Astrocyte of the spinal cord (primary cell): ENCODE results near the gene FZD2.

Experiments used
- DNase-seq: peaks from one replicate; pipeline ENCODE4 v3.0.0; 2011; ENCODE audit warnings: low read depth, low spot score
- H3K4me3 ChIP-seq: 2 replicates; pipeline ENCODE4 v1.5.1; 2011; ENCODE audit warnings: low read depth, mild to moderate bottlenecking, low read length, moderate library complexity
- in situ Hi-C: cut with HindIII; loops from 2 replicates; pipeline ENCODE4 v1.10.0; 2017; ENCODE audit warnings: low sequenced_read_pairs
- TF ChIP-seq, protein P1 (sequence below): IDR thresholded peaks from 2 replicates; pipeline ENCODE4 v1.5.1; 2012; ENCODE audit warnings: low read depth, mild to moderate bottlenecking, low read length, inconsistent platforms

The FZD2 gene

DNA sequence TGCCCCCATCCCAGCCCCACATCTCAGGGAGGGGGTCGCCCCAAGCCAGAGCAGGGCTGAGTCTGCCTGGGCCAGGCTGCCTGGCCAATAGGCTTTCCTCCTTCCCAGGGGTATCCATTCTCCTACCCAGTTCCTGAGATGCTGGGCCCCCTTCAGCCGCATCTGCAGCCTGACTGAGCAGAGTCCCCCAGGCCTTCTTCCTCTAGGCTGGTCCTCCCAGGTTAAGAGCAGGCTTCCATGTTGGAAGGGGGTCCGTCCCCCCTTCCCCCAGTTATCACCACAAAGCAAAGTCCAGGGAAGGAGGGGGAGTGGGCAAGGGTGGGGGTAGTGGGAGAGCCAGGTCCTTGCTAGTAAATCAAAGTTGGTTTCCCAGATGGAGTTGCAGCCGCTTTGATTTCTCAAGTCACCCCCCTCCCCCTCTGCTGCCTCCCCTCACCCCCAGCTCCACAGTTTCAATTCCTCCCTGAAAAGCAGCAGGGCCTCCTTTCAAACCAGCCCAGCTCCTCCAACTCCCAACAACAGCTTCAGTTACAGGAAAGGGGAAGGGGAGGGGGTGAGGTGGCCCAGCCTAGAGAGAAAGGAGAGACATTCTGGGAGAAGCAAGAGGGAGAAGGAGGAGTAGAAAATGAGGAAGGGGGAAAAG, 9.5 kb upstream of the FZD2 start:
- in situ Hi-C loops, result no loop called here
- TF ChIP-seq, protein P1, sequence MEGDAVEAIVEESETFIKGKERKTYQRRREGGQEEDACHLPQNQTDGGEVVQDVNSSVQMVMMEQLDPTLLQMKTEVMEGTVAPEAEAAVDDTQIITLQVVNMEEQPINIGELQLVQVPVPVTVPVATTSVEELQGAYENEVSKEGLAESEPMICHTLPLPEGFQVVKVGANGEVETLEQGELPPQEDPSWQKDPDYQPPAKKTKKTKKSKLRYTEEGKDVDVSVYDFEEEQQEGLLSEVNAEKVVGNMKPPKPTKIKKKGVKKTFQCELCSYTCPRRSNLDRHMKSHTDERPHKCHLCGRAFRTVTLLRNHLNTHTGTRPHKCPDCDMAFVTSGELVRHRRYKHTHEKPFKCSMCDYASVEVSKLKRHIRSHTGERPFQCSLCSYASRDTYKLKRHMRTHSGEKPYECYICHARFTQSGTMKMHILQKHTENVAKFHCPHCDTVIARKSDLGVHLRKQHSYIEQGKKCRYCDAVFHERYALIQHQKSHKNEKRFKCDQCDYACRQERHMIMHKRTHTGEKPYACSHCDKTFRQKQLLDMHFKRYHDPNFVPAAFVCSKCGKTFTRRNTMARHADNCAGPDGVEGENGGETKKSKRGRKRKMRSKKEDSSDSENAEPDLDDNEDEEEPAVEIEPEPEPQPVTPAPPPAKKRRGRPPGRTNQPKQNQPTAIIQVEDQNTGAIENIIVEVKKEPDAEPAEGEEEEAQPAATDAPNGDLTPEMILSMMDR, result no peak
- H3K4me3 ChIP-seq, result no peak overlapping the region
- DNase-seq, result peak; percentile 50

DNA sequence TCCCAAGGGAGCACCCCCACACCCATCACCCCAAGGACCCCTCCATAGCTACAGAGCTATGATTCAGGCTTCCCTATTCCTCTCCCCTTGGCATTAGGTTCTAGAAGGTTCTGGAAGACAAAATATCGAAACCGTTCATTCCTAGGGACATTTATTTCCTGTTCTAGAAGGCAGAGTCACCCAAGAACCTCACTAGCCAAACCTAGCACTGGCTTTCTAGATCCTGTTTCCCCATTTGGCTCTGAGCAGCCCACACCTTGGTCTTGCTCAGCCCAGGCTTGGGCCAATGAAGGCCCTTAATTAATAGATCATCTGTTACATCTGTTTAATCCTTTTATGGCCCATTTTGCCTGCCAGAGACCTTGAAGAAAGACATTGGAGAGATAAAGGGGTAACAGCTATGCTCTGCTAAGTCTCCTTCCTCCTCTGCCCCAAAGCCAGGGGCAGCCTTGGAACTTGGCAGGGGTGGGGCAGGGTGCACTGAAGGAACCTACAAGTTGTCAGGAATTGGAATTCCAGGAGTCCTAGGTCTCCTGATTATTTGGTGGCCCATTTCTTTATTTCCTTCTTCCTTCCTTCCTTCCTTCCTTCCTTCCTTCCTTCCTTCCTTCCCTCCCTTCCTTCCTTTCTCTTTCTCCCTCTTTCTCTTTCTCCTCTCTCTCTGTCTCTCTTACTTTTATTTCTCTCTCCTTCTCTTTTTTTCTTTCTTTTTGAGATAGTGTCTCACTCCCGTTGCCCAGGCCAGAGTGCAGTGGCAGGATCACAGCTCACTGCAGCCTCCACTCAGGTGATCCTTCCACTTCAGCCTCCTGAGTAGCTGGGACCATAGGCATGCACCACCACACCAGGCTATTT, 8.7 kb upstream of the FZD2 start:
- in situ Hi-C loops, result no loop called here
- no peak overlapping the region for H3K4me3 ChIP-seq
- TF ChIP-seq, protein P1, result no peak
- no peak for DNase-seq

DNA sequence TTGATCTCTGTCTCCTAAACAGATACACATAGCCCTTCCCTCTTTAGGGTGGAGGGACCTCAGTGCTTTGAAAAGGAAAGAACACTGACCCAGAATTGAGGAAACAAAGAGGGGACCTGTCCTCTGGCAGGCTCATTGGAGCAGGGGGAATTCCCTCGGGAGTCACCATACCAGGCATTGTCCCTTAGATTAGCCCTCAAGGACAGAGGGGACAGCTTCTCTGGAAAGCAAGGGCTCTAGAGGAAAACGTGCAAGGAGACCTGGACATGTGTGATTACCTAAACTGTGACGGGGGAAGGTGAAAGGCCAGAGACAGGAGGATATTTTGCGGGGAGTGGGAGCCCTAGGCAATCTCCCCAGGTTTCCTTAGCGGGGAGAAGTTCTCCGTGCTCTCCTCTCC, 7.6 kb upstream of the FZD2 start:
- no peak overlapping the region for H3K4me3 ChIP-seq
- DNase-seq, result no peak
- in situ Hi-C loops, result no loop called here
- TF ChIP-seq, protein P1, result no peak

DNA sequence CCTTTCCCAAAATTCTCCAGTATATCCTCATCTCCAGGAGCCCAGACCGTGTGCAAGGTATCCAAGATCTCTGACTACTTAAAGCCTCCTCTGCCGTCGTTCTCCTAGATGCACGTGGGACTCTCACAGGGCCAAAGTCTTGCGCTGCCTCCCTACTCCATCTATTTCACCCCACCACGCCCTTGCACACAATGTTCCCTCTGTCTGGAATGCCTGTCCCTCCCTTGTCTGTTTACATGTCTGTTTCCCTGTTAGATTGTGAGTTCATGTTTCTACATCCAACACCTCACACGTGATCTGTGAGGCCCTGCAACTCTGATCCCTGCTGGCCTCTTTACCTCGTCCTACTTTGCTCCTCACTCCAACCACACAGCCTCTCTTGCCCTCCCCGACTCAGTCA, 4.9 kb upstream of the FZD2 start:
- no peak for DNase-seq
- in situ Hi-C loops, result no loop called here

DNA sequence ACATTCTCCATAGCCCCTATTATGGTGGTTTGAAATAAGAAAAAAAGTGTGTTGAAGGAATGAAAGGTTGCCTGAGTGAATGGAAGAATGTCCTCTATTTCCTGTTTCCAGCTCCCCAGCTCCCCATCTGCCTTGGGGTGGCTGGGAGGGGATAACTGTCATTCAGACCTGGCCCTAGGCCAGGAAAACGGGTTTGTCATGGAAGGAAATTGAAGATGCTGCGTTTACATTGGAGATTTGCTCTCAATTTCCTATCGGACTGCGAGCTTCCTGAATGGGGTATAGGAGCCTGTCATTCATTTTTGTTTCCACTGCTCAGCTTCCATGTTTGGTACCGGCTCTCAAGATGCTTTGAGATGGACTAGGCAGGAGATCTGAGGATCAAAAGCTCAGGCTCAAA, 2.2 kb upstream of the FZD2 start:
- TF ChIP-seq, protein P1, result no peak
- in situ Hi-C loops, result no loop called here
- DNase-seq, result no peak
- H3K4me3 ChIP-seq, result no peak overlapping the region

More for the DNA sequence above, 4.9 kb upstream of the FZD2 start:
- H3K4me3 ChIP-seq, result no peak overlapping the region
- TF ChIP-seq, protein P1, result no peak

DNA sequence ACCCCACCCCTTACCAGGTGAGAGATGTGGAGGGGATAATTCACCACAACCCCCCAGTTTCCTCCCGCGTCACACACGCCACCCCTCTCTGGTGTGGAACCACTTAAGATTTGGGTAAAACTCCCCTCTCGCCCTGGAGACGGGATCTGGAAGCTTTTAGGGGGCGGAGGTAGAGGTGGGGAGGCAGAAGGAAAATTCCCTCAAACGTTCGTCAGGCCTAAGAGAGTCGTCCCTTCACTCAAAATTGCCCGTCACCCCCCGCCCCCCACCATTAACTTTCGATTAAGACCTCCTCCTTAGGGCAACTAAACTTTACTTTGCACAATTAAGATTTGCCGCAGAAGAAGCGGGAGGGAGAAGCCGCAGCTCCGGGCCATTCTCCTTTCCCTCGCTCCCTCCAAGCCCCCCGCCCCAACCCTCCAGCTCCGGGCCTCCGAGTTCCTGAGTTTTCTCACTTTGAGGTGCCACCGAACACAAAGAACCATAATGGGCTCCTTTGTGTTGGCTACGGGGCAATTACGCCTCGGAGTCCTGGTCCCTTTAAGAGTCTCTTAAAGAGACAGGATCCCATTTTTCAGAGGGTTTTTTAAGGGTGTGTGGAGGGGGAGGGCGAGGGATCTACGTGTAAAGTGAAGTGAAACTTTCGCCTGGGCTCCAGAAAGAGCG, 985 bp upstream of the FZD2 start:
- peak overlapping the region; percentile 71 for H3K4me3 ChIP-seq
- TF ChIP-seq, protein P1, result no peak
- in situ Hi-C loops, result no loop called here
- DNase-seq, result peak; percentile 75
